Thyroid gland (tissue), 4 donors: ENCODE measurements around the gene ALLC.

Experiments
- CTCF ChIP-seq, 6 experiments: fragments of 200-600 bp in 3 of 6; fragments of 450-650 bp in 3 of 6; sonication (generic) in 3 of 6; IDR thresholded peaks; one replicate each; pipeline ENCODE4 v1.5.1; 2016 to 2019; ENCODE audit warnings: antibody characterized with exemption in 6 of 6, mild to moderate bottlenecking in 2 of 6, inconsistent platforms in 1 of 6, moderate library complexity in 1 of 6
- POLR2A ChIP-seq, 2 donors: fragments of 450-650 bp; IDR thresholded peaks; one replicate each; pipeline ENCODE4 v1.6.1; 2017; ENCODE audit warnings: antibody characterized with exemption in 2 of 2, mild to moderate bottlenecking in 2 of 2, moderate library complexity in 1 of 2

- no peak for TF ChIP-seq POLR2A (IDR thresholded peaks at IDR 0.05)
- TF ChIP-seq CTCF (IDR thresholded peaks at IDR 0.05) = no peak
These were observed 43.1 kb downstream of the ALLC start for GRCh38 chr2:3701071-3701470.
